NCI-H524 treated with DMSO at 0.1 percent for 48 hours (cell line): ENCODE data around the gene ZDHHC13.

Experiments used
- DNase-seq: peaks from one replicate; lab custom pipeline; 2025; lab: John Stamatoyannopoulos, UW

The ZDHHC13 gene

DNA sequence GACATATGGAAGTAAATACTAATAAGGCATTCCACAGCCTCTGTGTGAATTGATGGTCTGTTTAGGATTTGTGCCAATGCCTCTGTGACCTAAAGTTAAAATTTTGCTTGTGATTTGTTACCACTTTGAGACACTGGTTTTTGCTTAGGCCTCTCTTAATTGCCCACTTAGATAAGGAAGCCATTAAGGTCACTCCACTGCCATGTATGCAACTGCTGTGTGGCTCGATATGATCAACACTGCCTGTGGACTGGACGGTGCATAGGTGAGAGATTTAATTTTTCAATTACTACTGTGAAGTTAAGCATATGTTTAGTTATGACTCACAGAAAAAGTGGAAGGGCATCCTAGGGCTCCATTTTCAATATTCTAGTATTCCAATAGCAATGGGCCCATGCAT, 47.9 kb downstream of the ZDHHC13 start:
- DNase-seq = no peak

DNA sequence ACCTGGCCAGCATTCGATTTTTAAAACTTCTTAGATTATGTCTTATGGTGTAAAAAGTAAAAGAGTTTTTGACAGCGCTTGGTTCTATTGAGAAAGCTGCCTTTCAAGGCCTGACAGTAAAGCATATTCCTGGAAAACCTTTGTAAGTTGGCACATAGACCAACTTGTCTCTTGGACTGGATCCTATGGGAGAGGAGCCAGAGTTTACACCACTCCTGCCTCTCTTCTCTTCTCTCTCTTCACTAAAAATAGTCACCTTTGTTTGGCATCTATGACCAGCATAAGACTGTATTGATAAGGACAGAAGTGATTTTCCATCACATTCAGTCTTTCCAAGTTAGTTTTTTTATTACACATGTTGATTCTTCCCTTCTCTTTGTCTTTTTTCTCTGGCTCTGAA, 51.1 kb downstream of the ZDHHC13 start:
- no peak for DNase-seq

DNA sequence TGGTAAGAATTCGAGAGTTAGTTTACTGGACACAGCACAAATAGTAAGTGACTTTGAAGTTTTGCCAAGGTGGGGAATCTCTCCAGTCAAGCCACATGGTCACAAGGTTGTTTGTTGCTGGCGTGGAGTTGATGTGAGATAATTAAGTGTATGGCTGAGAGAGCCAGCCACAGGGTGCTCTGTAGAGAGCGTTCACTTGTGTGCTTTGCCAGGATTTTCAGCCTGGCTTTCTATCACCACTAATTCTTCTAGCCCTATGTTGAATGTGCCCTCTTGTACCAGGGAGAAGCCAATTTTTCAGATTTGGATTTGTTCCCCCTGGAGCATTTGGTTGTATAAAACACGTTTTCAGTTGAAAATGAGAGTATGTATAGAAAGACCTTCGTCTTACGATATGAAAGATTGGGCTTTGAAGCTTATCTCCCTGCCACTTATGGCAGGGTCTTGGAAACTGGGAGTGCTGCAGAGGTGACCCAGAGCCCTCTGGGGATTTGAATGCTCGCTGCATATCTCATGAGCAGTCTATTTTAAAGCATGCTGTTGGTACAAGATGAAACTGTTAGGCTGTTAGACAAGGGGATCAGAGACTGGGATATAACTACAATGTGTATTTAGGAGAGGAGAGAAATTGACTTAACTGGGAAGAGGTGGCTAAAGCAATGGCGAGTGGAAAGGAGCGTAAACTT, 56.2 kb downstream of the ZDHHC13 start:
- no peak for DNase-seq

DNA sequence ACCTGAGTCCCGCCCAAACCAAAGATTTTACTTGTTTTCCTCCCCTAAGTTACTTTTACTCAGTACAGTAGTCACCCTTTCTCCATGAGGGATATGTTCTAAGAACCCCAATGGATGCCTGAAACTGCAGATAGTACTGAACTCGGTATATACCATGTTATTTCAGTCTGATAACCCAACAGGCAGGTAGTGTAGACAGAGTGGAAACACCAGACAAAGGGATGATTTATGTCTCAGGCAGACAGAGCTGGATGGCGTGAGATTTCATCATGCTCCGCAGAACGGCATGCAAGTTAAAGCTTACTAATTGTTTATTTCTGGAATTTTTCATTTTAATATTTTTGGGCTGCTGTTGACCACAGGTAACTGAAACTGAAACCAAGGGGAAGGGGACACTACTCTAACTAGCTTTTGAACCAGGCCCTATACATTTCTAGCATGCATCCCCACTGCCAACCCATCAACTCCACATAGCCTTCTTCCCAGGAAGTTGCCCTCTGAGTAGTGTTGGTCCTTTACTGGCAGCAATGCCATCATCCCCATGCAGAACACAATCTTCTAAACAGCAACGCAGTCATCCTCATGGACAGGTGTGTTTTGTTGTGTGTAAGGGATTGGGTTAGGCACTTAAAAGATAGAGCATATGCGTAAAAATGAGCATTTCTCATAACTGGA, 57.1 kb downstream of the ZDHHC13 start:
- DNase-seq = no peak

DNA sequence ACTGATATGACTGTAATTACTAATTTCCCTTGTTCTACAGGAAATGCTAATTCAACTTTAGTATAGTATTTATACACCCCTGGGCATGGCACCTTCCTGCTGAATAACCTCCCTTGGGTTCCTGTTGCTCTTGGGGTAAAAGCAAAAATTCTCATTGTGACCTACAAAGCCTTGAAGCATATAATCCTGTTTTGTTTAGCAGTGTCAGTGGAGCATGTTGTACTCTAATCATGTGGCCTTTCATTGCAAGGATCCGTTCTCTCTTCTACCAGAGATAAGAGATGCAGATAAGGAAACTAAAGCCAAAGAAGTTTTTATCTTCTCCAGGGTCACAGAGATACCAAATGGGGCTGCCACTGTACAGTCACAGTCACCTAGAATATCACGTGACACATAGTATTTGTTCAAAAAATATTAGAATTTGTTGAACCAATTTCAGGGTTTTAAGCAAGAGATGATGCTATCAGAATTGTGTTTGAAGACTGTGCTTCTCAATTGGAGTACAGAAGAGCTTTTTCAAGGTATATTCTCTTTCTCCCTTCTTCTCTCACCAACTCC, 59.7 kb downstream of the ZDHHC13 start:
- DNase-seq = no peak

DNA sequence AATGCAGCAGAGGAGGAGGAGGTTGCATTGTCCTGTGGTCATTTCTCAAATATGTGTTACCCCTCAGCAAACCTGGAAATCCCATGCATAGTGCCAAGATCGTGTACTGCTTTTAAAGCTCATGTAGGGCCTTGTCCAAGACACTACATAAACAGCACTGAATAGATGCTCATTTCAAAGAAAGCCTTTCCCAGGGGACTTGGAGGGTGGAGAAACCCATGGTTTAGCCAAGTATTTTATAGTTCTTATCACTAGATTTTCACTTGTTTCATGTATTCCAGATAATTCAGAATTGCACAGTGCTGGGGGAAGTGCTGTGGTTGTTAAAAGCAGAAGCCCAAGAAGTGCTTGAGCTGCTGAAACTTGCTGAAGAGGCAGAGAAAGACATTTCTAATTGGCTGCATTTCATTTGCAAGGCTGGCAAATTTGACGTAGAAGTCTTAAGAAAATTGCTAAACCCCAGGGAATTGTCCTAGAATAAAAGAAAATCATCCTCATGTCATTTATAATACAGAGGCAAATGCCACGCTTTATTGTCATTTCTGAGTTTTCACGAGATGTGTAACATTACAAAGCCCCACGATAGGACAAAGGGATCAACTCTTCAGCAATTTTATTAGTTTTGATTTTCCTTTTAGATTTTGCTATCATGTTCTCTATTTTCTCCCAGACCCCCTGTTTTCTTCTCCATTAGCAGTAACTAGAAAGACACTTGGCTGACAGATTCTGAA, 64.7 kb downstream of the ZDHHC13 start:
- no peak for DNase-seq

DNA sequence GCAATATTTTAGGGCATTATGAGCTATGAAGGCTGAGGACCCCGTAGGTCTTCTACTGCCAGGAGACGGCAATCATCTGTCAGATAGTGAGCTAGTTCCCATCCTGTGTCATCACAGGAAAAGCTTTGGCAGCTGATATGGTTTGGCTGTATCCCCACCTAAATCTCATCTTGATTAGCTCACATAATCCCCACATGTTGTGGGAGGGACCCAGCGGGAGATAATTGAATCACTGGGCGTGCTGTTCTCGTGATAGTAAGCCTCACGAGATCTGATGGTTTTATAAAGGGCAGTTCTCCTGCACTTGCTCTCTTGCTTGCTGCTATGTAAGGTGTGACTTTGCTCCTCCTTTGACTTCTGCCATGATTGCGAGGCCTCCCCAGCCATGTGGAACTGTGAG, 66.7 kb downstream of the ZDHHC13 start:
- no peak for DNase-seq

DNA sequence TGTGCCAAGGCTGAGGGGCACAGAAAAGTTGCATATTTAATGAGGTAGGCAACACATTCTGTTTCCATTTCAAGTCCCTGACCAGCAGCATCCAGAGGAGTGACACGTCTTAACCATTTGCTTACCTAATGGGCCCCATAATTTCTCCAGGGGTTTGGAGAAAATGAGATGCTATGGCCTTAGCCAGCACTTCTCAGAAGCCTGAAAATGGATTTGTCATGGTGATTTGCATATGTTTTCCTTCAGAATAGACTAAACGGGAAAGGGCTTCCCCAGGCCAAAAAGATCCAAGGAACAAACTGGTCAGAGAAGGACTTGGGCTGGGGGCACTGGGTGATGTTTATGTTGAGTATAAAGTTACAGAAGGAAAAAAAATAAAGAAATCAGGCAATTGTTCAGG, 68.1 kb downstream of the ZDHHC13 start:
- DNase-seq = no peak

DNA sequence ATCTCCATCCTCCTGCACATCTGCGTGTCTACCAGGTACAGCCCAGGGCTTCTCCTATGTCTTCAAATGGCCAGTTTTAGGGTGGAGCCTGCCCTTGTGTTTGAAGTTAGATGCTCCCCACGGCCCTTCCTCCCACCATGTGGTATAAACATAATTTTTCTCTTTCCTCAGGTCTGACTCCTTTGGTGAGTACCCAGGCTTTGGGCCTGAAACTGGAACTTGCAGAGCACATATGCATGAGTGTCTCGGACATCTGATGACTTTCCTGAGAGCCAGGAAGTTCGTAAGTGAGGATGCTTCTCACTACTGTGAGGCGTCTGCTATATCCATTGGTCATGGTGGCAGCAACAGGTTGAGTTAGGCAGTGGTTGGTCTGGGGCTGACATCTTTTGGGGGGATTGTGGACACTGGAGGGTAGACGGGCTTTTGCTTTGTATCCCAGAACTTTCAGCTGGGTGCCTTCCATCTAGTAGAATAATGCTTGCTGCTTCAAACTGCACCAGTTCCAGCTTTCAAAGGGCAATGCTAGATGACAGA, 68.6 kb downstream of the ZDHHC13 start:
- DNase-seq = no peak

DNA sequence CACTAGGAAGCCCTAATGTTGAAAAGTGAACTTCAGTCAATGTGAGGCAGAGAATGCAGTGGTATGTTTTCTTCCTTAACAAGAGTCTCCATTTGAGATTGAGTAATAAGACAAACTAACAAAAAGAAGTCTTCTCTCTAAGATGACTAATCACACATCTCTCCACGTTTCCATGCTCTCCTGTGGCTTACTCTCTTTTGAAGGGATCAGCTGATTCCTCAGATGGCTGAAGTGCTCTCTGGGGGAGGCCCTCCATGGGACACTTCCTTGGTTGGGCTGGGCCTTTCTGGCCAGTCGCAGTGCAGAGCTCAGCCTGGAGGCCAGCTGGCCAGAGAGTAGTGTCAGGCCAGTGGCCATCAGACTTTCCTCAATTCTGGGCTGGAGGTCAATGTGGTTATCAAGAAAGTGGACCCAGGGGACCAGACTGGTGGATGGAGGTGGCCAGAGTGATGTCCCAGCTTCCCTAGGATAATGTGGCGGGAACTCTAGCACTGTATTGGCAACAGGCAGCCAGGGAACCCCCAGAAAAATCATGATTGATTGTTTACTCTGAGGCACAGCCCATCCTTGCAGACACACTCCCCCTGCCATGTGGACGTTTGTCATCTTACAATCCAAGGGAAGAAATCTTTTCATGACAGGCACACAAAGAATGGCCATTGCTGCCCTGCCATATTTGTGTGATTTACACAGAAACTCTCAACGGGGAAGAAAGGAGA, 70.3 kb downstream of the ZDHHC13 start:
- no peak for DNase-seq

DNA sequence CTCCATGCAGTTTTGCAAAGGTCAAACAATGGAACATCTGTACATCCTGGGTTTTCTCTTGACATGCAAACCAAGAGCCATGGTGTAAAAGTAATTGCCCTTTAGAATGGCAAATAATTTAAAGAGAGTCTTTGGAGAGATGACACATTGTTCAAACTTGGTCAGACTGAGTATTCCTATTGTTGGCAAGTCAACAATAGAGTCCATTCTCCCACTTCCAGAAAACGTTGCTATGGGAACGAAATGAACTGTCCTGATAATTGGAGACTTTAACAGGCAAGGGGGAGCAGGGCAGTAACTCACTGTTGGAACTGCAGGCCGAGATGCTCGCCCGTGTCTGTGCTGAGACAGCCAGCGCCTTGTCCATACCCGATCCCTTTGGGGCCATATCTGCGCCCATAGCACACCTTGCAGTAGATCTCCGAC, 70.9 kb downstream of the ZDHHC13 start:
- no peak for DNase-seq

DNA sequence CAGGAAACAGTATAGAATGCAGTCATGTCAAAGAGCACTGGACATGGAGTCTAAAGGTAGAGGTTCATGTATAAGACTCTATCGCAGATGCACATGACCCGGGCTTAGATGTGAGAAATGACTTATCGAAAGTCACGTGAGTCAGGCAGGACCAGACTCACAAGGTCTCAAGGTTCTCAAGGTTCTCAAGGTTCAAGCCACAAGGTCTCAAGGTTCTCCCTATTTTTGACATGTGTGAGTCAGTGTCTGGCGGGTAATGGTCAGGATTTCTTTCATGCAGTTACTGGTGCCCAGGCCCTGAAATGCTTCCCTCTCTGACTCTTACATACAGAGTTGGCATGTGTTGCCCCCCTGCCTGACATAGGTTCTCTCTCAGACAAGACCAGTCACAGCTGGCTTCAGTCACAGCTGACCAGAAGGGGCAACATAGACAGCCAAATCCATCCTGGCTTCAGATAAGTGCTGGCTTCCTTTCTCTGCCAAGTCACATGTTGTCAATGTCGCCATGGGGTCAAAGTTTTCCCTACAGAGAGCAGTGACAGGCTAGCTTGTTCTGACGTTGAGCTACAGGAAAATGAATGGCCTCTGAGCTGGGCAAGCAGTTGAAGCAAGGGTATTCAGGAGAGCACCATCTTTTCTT, 74.7 kb downstream of the ZDHHC13 start:
- no peak for DNase-seq

DNA sequence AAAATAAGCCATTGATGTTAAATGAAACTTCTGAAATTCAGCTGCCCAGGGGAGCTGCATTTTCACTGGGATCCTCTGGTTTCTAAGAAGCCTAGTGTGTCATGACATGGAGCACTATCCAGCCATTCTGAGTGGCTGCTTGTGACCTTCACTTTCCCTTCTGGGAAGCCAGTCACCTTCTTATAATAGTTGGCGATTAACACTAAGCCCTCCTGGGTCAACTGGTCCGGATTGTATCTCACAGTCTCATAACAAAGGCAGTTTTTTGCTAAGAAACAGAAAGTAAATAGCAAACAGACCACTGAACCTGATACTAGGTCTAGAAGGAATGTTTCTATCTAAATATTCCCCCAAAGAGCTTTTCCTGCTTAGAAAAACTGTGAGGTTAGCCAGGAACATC, 76.9 kb downstream of the ZDHHC13 start:
- no peak for DNase-seq

DNA sequence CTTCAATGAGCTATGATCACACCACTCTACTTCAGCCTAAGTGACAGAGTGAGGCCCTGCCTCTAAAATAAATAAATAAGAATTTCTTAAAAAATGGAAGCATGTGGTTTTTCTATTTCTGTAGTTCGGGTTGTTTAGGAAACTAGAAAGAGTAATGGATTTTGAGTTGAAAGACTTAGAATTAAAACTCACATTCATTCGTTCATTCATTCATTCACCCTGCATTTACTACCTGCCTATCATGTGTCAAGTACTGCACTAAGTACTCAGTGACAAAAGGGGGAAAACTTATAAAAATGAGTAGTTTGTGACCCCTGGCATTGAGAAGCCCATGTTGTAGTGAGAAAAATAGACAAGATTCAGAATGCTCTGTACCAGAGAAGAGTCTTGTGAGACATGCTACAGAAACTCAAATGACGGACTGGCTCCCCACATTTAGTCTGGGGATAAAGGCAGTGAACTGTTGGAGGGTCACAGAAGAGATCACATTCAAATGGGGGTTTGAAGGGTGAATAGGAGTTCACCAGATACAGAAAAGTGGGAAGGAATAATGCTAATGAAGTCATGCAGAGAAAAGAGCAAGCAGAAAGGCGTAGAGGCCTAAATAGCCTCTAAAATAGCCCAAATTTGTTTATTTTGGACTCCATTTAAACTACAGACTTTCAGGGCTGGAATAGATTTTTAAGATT, 77.8 kb downstream of the ZDHHC13 start:
- no peak for DNase-seq

DNA sequence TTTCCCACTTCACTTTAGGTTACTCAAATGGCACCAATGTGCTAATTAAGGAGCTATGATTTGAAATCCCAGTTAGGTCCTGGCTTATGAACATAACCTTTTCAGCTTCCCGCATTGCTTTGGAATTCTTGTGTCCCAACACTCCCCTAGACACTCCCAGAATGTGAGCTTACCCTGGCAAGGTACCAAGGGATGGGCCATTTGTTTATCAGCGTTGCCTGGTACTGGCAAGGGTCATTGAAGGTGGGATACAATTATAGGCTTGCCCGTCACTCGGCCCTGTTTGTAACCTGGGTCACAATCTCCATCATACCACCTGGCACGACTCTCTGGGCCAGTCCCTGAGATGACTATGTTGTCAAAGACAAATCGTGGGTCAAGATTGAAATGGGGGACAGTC, 79.5 kb downstream of the ZDHHC13 start:
- no peak for DNase-seq

DNA sequence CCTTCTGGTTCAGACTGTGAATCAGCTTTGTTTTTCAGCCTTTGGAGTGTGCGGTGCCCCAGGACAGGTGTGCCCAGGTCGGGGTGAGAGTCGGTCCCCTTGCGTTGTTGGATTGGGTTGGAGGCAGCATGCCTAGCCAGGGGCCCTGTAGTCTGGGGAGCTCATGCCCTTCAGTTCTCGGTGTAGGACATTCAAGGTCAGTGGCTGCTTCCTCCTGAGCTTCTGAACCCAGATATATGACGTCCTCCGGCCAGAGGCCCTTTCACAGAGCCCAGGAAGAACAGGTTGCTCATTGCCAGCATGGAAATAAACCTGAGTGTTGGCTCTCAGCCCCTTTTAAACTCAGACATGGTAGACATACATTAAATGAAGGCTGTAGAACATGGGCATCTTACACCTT, 82.1 kb downstream of the ZDHHC13 start:
- DNase-seq = no peak

DNA sequence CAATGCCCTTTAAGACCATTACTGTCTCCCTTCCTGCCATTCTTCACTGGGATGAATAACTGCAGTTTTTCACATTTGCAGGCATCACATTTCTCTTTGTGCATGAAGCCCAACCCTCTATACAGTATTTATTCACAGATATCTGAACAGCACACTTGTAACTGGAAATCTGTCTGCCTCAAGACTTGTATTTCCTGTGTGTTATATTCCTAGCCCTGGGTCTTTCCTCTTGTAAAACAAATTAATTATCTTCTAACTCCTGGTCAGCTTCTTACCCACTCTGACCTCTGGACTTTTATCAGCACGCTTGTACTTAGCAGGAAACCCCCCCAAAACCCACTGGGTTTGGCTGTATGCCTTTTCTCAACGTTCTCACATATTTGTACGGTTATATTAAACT, 82.8 kb downstream of the ZDHHC13 start:
- DNase-seq = no peak

DNA sequence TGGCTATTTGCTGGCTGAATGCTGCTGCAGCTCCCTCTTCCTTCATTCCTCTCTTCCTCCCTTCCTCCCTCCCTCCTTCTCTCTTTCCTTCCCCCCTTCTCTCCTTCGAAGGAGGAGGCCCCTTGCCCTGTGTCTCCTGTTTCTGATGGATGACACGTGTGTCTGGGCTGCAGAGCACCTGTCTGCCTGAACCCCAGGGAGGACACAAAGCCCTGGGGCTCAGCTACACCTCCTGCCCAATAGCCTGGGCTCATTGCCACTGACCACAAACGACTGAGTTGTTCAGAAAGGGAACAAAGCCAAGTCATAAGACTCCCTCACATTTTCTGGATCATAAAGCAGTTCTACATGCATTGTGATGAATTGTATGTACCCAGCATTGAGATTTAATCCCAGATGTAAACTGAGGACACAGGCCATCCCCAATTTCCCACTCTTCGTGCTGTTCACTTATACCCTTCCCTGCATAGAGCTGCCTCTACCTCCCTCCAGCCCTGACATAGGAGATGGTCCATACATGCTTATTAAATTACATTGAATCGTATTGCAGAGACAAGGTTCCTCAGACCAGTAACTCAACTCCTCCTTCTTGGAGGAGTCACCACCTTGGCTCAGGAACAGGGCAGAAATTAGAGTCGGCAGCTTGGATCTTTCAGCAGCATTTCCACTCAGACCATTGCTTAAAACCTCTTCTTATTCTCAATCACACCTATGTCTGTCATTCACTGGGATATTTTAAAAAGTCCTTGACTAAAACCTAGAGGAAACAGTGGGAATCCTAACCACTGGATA, 83.6 kb downstream of the ZDHHC13 start:
- no peak for DNase-seq

DNA sequence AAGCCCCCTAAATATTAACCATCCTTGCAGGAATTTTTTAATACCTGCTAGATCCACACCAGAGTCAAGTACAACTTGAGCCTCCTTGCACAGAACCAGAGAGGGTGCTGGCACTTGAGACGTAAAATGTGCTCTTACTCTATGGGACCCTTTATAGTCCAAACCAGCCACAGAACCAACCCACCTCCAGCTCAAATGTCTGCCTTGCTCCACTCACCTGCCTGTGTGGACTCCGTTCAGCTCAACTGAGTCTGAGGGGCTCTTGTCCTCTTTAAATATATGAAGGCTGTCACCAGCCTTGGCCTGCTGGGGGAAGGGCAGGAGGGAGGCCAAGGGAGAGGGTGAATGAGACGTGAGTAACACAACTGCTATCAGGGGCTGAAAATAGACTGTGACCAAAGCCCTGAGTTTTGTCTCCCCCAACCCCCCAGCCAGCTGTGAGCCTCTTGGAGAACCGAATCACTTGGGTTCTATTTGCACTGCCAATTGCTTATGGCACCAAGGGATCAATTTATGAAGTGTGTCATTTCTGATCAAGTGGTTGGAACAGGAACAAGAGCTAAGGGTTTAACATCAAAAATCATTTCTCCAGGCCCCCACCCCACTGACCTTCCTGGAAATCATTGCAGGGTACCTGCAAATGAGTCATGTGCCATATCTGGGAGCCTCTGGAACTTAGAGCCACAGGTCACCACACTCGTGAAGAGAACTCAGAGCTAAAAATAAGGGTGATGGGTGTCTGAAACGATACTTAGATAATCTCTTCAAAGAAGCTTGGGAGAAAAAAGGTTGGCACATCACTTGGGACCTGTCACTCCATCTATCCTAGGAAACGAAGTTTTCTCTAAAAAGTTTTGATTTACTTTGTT, 85.0 kb downstream of the ZDHHC13 start, which contains the start of gene CSRP3:
Gene CSRP3 (minus strand): TSS at position 247 of the 869 bp plus-strand sequence. CDS start 9,535 bp downstream, outside the sequence.
- DNase-seq = no peak
